KMS-11 (cell line): Measurements from ENCODE around the gene CD83.

Experiments
- H2AFZ ChIP-seq: fragments of 200-600 bp; sonication (generic); 2 replicates; pipeline ENCODE4 v1.6.1; 2016; ENCODE audit warnings: antibody characterized with exemption, mixed run types, low read depth
- H3K27ac ChIP-seq: fragments of 200-600 bp; sonication (generic); 2 replicates; pipeline ENCODE4 v1.6.1; 2016; ENCODE audit warnings: mild to moderate bottlenecking, mixed run types
- H3K27me3 ChIP-seq: fragments of 200-600 bp; sonication (generic); 2 replicates; pipeline ENCODE4 v1.6.1; 2017; ENCODE audit warnings: mild to moderate bottlenecking, low read depth, mixed run types, moderate library complexity; ENCODE audit not compliant: insufficient read depth
- H3K36me3 ChIP-seq: fragments of 200-600 bp; sonication (generic); 2 replicates; pipeline ENCODE4 v1.6.1; 2017; ENCODE audit warnings: mild to moderate bottlenecking, mixed run types; ENCODE audit not compliant: insufficient read depth
- H3K4me1 ChIP-seq: fragments of 200-600 bp; sonication (generic); 2 replicates; pipeline ENCODE4 v1.6.1; 2016; ENCODE audit warnings: mild to moderate bottlenecking, low read depth, mixed run types; ENCODE audit not compliant: poor library complexity, severe bottlenecking
- H3K4me2 ChIP-seq: fragments of 200-600 bp; sonication (generic); 2 replicates; pipeline ENCODE4 v1.7.0; 2016; ENCODE audit warnings: mild to moderate bottlenecking, mixed run types
- H3K4me3 ChIP-seq: fragments of 200-600 bp; sonication (generic); IDR thresholded peaks from 2 replicates; pipeline ENCODE4 v1.6.1; 2017; ENCODE audit warnings: low read depth, low read length, mixed read lengths; ENCODE audit not compliant: insufficient read depth
- H3K79me2 ChIP-seq: fragments of 200-600 bp; sonication (generic); 2 replicates; pipeline ENCODE4 v1.6.1; 2016; ENCODE audit warnings: low read depth, mixed run types; ENCODE audit not compliant: insufficient read depth
- H3K9ac ChIP-seq: fragments of 200-600 bp; sonication (generic); 2 replicates; pipeline ENCODE4 v1.6.1; 2016; ENCODE audit warnings: mild to moderate bottlenecking, mixed run types
- H4K20me1 ChIP-seq: fragments of 200-600 bp; sonication (generic); 2 replicates; pipeline ENCODE4 v1.6.1; 2016; ENCODE audit warnings: mild to moderate bottlenecking, mixed run types; ENCODE audit not compliant: insufficient read depth
- TF ChIP-seq, protein P1 (sequence below): fragments of 200-600 bp; sonication (generic); conservative IDR thresholded peaks from 2 replicates; pipeline ENCODE4 v1.6.1; 2017; ENCODE audit warnings: low read depth, mild to moderate bottlenecking, antibody characterized with exemption, low read length, moderate library complexity, mixed read lengths

CD83 gene

DNA sequence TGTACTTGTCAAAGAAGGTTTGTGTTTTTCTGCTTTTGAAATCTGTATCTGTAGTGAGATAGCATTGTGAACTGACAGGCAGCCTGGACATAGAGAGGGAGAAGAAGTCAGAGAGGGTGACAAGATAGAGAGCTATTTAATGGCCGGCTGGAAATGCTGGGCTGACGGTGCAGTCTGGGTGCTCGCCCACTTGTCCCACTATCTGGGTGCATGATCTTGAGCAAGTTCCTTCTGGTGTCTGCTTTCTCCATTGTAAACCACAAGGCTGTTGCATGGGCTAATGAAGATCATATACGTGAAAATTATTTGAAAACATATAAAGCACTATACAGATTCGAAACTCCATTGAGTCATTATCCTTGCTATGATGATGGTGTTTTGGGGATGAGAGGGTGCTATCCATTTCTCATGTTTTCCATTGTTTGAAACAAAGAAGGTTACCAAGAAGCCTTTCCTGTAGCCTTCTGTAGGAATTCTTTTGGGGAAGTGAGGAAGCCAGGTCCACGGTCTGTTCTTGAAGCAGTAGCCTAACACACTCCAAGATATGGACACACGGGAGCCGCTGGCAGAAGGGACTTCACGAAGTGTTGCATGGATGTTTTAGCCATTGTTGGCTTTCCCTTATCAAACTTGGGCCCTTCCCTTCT lies 18.4 kb downstream of the CD83 start:
- no peaks in the 10 kb centered on the region for H3K36me3 ChIP-seq
- H3K79me2 ChIP-seq = no peaks in the 10 kb centered on the region

DNA sequence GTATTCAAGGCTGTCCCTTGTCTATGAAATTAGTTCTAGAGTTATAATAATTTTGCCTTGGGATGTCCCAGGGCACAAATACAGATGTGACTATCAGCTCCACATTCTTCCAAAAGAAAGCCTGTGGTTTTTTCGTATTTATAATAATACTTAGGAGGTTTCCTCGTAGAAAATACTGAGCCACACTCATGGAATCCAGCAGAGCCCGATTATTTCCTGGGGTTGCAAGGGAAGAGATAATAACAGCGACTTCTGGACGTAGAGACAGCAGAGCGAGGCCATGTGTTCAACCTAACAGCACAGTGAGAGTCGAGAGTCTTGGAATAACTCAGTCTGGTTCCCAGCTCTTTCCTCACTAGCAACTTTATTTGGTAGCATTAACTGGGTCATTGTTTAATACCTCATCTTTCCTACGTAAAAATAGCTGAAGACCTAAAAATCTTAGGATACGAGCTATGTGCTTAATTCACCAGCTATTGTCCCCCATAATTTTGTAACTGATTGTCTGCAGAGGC lies 21.2 kb downstream of the CD83 start:
- no peak overlapping the region for H3K9ac ChIP-seq
- no peaks in the 10 kb centered on the region for H4K20me1 ChIP-seq
- TF ChIP-seq, protein P1, sequence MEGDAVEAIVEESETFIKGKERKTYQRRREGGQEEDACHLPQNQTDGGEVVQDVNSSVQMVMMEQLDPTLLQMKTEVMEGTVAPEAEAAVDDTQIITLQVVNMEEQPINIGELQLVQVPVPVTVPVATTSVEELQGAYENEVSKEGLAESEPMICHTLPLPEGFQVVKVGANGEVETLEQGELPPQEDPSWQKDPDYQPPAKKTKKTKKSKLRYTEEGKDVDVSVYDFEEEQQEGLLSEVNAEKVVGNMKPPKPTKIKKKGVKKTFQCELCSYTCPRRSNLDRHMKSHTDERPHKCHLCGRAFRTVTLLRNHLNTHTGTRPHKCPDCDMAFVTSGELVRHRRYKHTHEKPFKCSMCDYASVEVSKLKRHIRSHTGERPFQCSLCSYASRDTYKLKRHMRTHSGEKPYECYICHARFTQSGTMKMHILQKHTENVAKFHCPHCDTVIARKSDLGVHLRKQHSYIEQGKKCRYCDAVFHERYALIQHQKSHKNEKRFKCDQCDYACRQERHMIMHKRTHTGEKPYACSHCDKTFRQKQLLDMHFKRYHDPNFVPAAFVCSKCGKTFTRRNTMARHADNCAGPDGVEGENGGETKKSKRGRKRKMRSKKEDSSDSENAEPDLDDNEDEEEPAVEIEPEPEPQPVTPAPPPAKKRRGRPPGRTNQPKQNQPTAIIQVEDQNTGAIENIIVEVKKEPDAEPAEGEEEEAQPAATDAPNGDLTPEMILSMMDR = no peak
- no peak overlapping the region for H2AFZ ChIP-seq
- H3K27me3 ChIP-seq = no peaks in the 10 kb centered on the region
- no peaks in the 10 kb centered on the region for H3K79me2 ChIP-seq
- no peak overlapping the region for H3K4me3 ChIP-seq
- no peak overlapping the region for H3K4me2 ChIP-seq
- H3K36me3 ChIP-seq = no peaks in the 10 kb centered on the region
- no peak overlapping the region for H3K27ac ChIP-seq
- no peaks in the 10 kb centered on the region for H3K4me1 ChIP-seq

More for the DNA sequence above, 18.4 kb downstream of the CD83 start:
- Histone ChIP-seq H3K4me3 (no peak overlapping the region), H3K4me1 (no peaks in the 10 kb centered on the region), H3K9ac (no peak overlapping the region), H4K20me1 (no peaks in the 10 kb centered on the region), H2AFZ (no peak overlapping the region), H3K4me2 (no peak overlapping the region), H3K27me3 (no peaks in the 10 kb centered on the region), H3K27ac (no peak overlapping the region)
- TF ChIP-seq, protein P1 = no peak

DNA sequence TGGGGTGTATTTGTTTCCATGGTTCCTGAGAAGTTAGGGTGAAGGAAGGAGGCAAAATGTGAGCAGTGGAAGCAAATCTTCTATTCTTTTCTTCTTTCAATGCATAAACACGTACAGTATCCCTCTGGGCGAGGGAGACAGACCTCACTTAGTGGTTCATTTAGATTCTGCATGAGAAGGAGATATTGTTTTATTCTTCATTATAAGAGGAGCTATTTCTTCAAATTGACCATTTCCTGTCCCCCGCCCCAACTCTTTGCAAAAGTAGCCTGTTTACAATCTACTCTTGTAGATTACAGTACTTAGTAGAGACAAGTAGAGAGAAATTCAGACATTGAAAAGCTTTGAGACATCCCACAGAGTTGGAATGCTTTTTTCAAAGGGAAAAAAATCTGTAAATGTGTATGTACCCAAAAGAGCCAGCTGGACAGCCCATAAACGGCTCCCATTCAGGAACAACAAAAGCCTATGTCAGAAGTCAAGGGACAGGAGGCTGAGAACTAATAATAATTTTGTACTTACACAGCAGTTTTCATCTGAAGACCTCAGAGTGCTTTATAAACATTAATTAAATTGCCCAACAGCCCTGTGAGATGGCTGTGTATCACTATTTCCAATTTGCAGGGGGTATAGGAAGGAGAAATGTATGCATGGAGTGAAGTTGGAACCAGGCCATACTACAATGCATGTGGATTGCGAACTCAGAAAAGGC lies 23.9 kb downstream of the CD83 start:
- no peaks in the 10 kb centered on the region for H3K79me2 ChIP-seq
- H3K27me3 ChIP-seq = no peaks in the 10 kb centered on the region
- TF ChIP-seq, protein P1 = no peak
- H4K20me1 ChIP-seq = no peaks in the 10 kb centered on the region
- H3K4me2 ChIP-seq = no peak overlapping the region
- no peak overlapping the region for H2AFZ ChIP-seq
- no peaks in the 10 kb centered on the region for H3K36me3 ChIP-seq
- H3K27ac ChIP-seq = no peak overlapping the region
- H3K9ac ChIP-seq = no peak overlapping the region
- H3K4me1 ChIP-seq = no peaks in the 10 kb centered on the region
- H3K4me3 ChIP-seq = no peak overlapping the region

DNA sequence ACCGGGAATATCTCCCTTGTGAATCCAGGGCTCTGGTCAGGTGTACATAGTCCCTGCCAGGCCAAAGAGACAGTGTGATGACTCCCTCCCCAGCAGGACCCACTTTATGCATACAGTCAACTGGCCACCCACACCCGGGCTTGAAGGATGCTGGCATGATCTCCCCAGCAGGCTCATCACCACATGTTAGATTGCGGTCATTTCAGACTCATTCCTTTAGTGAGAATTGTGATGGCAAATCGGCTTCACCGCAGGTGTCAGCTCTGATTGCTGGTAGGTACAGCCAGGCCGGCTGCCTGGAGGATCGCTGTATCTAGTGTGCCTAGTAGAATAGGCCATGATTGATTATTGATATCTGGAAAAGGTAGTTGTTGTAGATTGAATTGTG lies 24.5 kb downstream of the CD83 start:
- no peaks in the 10 kb centered on the region for H3K36me3 ChIP-seq
- H3K79me2 ChIP-seq = no peaks in the 10 kb centered on the region
- H3K27me3 ChIP-seq = no peaks in the 10 kb centered on the region
- no peaks in the 10 kb centered on the region for H3K4me1 ChIP-seq
- H2AFZ ChIP-seq = no peak overlapping the region
- no peak overlapping the region for H3K4me3 ChIP-seq
- TF ChIP-seq, protein P1 = no peak
- H3K4me2 ChIP-seq = no peak overlapping the region
- H4K20me1 ChIP-seq = no peaks in the 10 kb centered on the region
- no peak overlapping the region for H3K9ac ChIP-seq
- H3K27ac ChIP-seq = no peak overlapping the region
